Activated CD8-positive, alpha-beta memory T cell treated with anti-CD3 and anti-CD28 coated beads for 4 hours (primary cell): ENCODE data around the gene PHRF1.

ENCODE experiments used
- DNase-seq, 2 donors: peaks; one replicate each; pipeline ENCODE4 v3.0.0-alpha.2; 2020; ENCODE audit warnings: low read depth in 2 of 2

Gene PHRF1

DNA sequence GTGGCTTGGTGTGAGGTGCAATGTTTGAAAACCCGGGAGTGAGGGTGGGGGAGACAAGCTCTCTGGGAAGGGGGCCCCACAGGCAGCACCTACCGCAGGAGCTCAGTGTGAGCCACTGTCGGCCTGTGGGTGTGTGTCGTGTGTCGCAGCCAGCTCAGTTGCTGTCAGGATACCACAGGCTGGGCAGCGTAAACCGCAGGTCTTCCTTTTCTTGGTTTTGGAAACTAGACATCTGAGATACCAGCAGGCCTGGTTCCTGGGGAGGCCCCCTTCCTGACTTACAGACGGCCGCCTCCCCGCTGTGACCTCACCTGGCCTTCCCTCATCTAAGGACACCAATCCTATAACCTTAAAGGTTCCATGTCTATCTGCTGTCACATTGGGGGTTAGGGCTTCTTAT is 20.1 kb downstream of the PHRF1 start:
- no peak for DNase-seq

DNA sequence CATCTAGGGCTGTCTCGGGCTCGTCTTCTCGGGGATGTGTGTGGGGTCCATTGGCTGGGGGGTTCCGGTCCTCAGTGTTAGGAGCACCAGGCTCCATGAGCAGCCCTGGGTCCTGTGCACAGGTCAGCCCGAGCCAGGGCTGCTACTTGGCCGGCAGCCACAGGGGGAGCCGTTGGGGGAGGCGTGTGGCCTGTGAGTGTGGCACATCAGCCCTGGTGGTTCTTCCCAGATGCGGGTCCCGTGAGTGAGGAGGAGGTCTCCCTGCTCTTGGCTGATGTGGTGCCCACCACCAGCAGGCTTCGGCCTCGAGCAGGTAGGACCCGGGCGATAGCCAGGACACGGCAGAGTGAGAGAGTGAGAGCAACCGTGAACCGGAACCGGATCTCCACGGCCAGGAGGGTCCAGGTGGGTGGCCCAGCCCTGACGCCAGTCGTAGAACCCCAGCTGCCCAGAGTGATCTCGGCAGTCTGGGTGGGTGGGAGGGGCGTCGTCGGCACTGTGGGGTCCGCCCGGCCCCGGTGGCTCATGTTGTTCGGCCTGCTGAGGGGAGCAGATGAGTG is 21.0 kb downstream of the PHRF1 start:
- no peak for DNase-seq

DNA sequence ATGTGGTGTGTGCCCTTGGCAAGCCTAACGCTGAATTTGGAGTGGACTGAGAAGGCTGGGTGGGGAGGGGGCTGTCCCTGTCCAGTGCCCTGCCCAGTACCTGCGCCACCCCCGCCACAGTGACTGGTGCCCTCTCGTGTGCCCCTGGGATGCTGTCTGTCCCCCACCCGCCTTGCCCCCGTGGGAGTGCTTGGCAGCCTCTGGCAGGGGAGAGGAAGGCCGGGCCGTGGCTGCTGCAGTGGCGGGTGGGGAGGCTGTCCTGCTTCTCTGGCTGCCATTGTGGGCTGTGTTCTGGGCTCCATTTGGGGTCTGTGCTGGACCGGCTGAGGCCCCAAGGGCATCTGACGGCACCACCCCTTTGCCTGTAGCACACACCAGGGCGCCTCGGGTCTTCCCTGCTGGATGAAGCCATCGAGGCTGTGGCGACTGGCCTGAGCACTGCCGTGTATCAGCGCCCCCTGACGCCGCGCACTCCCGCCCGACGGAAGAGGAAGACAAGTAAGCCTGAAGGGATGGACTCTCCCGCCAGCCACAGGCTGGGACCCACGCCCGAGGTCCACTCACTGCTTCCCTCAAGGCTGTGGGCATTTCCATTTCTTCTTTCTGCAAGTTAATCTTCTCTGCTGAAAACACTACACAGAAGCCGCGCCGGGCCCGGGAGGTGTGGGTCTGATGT is 21.9 kb downstream of the PHRF1 start:
- DNase-seq, result no peak

DNA sequence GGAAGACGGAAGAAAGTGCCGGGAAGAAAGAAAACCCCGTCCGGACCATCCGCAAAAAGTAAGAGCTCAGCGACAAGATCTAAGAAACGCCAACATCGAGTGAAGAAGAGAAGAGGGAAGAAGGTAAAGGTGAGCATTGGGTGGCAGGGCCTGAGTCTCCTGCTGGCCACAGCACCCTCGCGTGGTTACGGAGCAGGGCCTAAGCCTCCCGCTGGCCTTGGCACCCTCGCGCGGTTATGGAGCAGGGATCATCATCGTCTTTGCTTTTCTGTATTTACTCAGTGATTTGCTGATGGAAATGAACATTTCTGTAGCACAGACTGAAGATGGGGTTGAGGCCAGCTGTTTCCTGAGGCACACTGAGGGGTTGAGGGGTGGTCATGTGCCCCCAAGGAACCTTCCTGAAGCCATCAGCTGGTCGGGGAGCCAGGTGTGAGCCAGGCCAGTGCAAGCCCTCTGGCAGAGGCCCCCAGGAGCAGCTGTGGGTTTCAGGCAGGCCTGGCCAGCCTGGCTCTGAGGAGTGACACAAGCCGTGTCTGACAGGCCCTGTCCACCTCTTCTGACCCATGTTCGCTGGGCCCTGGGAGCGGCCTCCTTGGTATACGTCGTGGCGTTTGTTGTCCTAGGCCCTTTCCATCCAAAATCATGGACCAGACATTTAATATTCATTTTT is 25.4 kb downstream of the PHRF1 start:
- DNase-seq, result no peak

DNA sequence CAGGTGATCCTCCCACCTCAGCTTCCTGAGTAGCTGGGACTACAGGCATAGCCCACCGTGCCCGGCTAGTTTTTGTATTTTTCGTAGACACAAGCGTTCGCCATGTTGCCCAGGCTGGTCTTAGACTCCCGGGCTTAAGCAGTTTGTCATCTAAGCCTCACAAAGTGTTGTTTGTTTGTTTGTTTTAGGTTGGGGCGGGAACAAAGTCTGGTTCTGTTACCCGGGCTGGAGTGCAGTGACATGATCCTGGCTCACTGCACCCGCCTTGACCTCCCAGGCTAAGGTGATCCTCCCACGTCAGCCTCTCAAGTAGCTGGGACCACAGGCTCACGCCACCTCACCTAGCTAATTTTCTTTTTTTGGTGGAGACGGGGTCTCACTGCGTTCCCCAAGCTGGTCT is 26.9 kb downstream of the PHRF1 start:
- DNase-seq, result no peak

DNA sequence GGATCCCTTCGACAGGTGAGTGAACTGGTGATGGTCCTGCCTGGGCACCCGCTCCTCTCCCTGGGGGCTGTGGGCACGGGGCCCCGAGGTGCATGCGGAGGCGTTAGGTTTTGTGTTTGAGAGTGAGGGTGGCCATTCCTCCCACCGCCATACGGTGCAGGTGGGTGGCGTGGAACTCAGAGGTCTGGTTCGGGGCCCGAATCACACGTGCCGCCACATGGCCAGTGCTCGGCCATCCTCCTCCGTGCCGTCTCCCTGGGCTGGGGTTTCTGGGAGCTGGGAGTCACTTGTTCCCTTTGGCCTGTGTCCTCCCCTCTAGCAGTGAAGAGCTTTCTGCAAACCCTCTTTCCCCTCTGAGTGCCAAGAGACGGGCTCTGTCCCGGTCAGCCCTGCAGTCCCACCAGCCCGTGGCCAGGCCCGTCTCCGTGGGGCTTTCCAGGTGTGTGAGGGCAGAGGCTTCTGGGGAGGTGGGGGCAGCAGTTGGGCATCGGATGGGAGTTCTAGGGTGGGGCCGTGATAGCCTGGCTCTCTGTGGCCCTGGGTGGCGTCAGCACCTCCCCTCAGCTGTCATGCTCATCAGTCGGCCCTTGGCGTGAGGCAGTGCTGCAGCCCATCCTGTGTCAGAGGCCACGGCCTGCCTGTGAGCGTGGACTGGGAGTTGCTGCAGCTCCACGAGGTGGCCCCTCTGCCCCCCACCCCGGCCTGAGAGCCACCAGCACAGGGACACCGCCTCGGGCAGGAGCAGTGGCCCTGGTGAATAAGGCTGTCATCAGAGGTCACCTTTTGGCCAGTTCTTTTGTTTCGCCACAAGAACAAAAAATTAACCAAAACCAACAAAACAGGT is 29.2 kb downstream of the PHRF1 start:
- no peak for DNase-seq

DNA sequence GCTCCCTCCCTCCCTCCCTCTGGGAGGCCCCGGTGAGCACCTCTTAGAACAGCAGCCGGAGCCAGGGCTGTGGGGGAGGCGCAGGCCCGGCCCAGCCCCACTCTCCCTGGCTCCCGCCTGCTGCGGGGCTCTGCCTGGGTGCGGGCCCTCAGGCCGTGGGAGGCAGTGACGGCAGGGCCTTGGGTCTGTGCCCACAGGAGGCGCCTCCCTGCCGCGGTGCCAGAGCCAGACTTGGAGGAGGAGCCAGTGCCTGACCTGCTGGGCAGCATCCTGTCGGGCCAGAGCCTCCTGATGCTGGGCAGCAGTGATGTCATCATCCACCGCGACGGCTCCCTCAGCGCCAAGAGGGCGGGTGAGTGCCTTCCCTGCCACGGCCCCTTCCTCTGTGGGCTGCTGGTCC is 30.0 kb downstream of the PHRF1 start:
- DNase-seq, result no peak

DNA sequence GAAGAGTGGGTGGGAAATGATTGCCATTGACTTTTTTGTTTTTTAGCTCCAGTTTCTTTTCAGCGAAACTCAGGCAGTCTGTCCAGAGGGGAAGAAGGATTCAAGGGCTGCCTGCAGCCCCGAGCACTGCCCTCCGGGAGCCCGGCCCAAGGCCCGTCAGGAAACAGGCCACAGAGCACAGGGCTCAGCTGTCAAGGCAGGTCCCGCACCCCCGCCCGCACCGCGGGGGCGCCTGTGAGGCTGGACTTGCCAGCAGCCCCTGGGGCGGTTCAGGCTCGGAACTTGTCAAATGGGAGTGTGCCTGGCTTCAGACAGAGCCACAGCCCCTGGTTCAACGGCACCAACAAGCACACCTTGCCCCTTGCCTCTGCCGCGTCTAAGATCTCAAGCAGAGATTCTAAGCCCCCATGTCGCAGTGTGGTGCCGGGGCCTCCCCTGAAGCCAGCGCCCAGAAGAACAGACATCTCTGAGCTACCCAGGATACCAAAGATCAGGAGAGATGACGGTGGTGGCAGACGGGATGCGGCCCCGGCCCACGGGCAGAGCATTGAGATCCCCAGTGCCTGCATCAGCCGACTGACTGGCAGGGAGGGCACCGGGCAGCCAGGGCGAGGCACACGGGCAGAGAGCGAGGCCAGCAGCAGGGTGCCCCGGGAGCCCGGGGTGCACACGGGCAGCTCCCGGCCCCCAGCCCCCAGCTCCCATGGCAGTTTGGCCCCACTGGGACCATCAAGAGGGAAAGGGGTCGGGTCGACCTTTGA is 30.9 kb downstream of the PHRF1 start:
- DNase-seq, result no peak

DNA sequence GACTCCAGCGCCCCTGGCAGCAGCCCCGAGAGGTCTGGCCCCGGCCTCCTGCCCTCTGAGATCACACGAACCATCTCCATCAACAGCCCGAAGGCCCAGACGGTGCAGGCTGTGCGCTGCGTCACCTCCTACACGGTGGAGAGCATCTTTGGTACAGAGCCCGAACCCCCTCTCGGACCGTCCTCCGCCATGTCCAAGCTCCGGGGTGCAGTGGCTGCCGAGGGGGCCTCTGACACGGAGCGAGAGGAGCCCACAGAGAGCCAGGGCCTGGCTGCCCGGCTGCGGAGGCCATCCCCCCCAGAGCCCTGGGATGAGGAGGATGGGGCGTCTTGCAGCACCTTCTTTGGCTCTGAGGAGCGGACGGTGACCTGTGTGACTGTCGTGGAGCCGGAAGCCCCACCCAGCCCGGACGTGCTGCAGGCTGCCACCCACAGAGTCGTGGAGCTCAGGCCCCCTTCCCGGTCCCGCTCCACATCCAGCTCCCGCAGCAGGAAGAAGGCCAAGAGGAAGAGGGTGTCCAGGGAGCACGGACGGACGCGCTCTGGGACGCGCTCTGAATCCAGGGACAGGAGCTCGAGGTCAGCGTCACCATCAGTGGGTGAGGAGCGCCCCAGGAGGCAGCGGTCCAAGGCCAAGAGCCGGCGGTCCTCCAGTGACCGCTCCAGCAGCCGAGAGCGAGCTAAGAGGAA is 31.8 kb downstream of the PHRF1 start:
- DNase-seq, result no peak

DNA sequence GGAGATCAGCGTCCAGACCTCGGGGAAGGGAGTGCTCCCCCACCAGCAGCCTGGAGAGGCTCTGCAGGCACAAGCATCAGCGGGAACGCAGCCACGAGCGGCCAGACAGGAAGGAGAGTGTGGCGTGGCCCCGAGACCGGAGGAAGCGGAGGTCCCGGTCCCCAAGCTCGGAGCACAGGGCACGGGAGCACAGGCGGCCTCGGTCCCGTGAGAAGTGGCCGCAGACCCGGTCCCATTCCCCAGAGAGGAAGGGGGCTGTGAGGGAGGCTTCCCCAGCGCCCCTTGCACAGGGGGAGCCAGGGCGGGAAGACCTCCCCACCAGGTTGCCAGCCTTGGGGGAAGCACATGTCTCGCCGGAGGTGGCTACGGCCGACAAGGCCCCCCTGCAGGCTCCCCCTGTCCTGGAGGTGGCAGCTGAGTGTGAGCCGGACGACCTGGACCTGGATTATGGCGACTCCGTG is 32.6 kb downstream of the PHRF1 start:
- DNase-seq, result no peak

DNA sequence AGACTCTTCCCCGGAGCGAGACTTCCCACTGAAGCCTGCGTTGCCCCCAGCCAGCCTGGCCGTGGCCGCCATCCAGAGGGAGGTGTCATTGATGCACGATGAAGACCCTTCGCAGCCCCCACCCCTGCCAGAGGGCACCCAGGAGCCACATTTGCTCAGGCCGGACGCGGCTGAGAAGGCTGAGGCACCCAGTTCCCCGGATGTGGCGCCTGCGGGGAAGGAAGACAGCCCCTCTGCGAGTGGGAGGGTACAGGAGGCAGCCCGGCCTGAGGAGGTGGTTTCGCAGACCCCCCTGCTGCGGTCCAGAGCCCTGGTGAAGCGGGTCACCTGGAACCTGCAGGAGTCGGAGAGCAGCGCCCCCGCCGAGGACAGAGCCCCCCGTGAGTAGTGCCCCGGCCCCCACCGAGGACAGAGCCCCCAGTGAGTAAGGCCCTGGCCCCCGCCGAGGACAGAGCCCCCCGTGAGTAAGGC is 33.1 kb downstream of the PHRF1 start:
- no peak for DNase-seq

DNA sequence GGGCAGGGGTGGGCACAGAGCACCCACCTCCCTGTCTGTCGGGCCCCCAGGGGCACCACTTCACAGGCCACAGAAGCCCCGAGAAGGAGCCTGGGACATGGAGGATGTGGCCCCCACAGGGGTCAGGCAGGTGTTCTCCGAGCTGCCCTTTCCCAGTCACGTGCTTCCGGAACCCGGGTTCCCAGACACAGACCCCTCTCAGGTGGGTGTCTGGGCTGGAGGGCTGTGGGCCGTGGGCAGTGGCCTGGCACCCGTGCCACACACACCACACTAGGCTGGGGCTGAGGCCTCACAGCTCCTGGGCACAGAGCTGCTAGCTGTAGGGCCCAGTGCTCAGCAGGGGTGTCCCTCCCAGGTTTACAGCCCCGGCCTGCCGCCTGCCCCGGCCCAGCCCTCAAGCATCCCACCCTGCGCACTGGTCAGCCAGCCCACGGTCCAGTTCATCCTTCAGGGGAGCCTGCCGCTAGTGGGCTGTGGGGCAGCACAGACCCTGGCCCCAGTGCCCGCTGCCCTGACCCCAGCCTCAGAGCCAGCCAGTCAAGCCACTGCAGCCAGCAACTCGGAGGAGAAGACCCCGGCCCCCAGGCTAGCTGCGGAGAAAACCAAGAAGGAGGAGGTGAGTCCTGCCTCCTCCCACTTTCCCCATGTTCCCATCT is 34.0 kb downstream of the PHRF1 start:
- no peak for DNase-seq

DNA sequence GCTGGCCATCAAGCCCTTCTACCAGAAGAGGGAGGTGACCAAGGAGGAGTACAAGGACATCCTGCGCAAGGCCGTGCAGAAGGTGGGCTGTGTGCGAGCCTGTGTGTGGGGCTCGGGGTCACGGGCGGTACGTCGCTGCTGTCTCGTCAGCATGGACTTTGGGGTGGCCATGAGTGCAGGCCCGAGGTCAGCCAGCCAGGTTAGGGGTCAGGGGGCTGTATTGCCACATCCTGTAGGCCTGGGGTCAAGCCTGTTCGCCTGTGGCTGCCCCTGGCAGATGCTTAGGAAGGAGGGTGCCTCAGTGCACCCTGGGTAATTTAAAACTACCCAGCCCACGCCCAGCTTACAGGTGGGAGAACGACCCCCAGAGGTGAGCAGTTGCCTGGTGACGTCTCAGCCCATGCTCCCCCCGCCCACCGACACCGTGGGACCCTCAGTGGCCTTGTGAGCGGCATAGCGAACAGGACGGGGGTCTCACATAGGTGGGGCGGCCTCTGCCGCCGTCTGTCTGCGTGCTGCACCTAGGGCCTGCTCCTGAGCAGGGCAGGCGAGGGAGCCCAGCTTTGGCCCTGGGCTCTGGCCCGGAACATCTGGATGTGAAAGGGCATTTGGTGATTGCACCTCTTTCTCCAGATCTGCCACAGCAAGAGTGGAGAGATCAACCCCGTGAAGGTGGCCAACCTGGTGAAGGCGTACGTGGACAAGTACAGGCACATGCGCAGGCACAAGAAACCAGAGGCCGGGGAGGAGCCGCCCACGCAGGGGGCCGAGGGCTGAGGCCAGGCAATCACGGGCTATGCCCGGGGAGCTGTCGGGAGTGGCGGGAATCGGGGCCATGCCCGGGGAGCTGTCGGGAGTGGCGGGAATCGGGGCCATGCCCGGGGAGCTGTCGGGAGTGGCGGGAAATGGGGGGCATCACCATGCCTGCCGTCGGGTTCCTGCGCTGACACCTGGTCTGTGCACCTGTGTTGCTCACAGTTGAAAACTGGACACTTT is 35.0 kb downstream of the PHRF1 start:
- no peak for DNase-seq

DNA sequence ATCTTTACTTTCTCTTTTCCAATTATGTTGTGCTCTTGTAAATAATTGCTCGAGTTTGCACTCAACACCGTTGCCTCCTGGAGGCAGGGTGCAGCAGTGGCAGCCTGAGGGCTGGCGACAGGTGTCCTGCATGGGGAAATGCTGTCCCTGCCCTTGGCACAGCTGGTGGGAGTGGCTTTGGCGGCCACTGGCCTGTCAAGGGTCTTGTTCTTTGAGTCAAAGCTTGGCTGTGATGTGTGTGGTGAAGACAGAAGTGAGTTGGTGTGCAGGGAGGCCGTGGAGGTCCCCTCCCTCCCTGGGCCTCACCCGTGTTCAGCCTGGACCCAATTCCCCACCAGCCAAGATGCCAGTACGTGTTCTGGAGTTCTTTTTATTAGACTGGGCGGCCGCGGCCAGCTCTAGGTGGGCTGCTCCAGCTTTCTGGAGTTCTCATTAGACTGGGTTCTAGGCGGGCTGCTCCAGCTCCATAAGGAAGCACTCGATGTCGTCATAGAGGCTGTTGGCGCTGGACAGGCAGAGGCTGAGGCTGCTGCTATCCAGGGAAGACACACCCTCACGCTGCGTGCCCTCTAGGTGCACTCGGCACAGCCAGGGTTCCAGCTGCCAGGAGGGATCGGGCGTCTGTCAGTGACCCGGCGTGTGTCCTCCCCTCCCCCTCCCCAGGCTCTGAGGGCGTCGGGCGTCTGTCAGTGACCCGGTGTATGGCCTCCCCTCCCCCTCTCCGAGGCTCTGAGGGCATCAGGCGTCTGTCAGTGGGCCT is 36.1 kb downstream of the PHRF1 start:
- no peak for DNase-seq

DNA sequence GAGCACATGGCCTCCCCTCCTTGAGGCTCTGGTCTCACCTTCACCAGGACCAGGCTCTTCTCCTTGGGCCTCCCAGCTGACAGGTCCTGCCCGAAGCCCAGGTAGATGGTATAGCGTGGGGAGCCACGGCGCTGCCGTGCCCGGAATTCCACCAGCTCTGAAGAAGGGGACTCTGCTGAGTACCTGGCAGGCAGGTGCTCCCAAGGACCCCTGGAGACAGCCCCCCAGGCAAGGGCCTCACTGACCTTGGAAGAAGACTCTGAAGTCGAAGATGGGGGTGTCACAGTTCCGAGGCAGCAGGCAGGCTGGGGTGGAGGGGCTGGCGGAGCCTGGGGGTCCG is 36.7 kb downstream of the PHRF1 start:
- no peak for DNase-seq

DNA sequence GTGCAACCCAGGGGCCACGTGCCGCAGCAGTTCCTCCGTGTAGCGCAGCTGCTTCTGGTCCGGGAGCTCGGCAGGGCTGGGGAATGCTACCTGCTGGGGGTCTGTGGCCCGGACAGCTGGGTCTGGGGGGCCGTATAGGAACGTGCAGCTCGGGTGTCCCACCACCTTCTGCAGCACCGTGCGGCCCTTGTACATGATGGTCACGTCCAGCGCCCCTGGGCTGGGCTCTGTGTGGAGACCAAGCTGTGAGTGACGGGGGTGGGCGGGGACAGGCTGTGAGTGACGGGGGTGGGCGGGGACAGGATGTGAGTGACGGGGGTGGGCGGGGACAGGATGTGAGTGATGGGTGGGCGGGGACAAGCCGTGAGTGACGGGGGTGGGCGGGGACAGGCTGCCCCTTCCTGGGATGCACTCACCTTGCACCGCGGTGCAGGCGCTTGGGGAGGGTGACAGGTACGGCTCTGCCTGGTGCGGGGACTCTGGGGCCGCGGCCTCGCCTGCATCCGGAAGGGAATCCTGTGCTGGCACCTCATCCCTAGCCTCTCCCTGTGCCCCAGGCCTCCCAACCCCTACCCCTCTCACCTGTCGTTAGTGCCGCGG is 37.2 kb downstream of the PHRF1 start:
- peak; percentile 69 to 74 for DNase-seq

DNA sequence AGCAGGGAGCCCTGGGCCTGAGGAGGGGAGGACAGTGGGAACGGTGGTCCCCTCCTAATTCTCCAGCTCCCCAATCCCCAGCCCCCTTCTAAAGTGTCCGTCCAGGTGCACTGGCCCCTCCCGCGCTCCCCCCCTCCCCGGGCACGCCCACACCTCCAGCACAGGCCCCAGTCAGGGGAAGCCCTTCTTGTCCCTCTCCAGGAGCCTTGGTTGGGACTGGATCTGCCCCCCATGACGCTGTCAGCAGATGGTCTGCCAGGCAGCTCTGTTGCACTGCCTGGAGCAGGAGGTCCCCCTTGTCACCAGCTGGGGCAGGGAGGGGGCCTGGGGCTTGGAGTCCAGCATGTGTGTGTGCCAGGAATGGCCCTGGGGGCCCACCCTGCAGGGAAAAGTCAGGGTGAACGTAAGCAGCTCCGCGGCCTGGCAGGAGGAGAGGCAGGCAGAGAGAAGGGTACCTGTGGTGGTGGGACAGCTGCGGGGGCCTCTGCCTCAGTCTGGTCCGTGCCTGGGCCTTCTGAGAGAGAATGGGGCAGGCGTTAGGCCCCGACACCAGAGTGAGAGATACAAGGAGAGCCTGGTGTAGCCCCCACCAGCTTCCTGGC is 37.9 kb downstream of the PHRF1 start:
- no peak for DNase-seq
